Measurements from ENCODE around the gene CTNNBL1. TPM values are rescaled to one million over a fixed set of nuclear protein-coding genes. Genes with fewer than 3 reads are reported as not detected.

CTNNBL1 gene
- total RNA-seq, 1 experiment from 2014 or later: 203 TPM

GRCh38 chr20:37914367-37914671, 220.5 kb downstream of the CTNNBL1 start:
- ChIA-PET POLR2A (no interaction called here), CTCF (interaction anchor here (1.1 to 1.7 kb wide), 2 partner anchors 9 to 350 kb away, joined by 4 to 8 read pairs; no protein-coding TSS in a partner anchor)
- H3K27me3 Mint-ChIP-seq (ENCODE audit: insufficient read depth, unreplicated experiment): peaks cover 21% of the 10 kb centered on the region
- DNase-seq: no peak
- H3K36me3 Mint-ChIP-seq (ENCODE audit: insufficient read depth, unreplicated experiment): no peaks in the 10 kb centered on the region
- no peak overlapping the region for H3K27ac Mint-ChIP-seq (ENCODE audit: unreplicated experiment)
- H3K4me1 Mint-ChIP-seq (ENCODE audit: low read depth, unreplicated experiment): peaks cover 8% of the 10 kb centered on the region
- Histone ChIP-seq H3K27me3 (replicated peaks; ENCODE audit: control insufficient read depth, insufficient read depth, low read length) (no peaks in the 10 kb centered on the region; the same call in 1 of the 2 replicates), H3K4me1 (no peaks in the 10 kb centered on the region), H3K36me3 (ENCODE audit: control insufficient read depth, insufficient read depth, low read length) (no peaks in the 10 kb centered on the region), H3K4me3 (ENCODE audit: low read depth, low read length) (no peak overlapping the region), H3K9me3 (no peaks in the 10 kb centered on the region)
- peak overlapping the region; percentile 50 for H3K4me3 Mint-ChIP-seq (ENCODE audit: unreplicated experiment)
- intact Hi-C loops (cut with micrococcal nuclease; ENCODE audit: unreplicated experiment): no loop called here
- no peaks in the 10 kb centered on the region for H3K9me3 Mint-ChIP-seq (ENCODE audit: unreplicated experiment)
- no TSS peak for BruUV-seq (replicated peaks)
- TF ChIP-seq CTCF (IDR thresholded peaks at IDR 0.05; ENCODE audit: insufficient read depth in 1 of 2, low read depth in 1 of 2, low read length in 1 of 2, severe bottlenecking in 1 of 2, unreplicated experiment in 1 of 2): no peak

DNA sequence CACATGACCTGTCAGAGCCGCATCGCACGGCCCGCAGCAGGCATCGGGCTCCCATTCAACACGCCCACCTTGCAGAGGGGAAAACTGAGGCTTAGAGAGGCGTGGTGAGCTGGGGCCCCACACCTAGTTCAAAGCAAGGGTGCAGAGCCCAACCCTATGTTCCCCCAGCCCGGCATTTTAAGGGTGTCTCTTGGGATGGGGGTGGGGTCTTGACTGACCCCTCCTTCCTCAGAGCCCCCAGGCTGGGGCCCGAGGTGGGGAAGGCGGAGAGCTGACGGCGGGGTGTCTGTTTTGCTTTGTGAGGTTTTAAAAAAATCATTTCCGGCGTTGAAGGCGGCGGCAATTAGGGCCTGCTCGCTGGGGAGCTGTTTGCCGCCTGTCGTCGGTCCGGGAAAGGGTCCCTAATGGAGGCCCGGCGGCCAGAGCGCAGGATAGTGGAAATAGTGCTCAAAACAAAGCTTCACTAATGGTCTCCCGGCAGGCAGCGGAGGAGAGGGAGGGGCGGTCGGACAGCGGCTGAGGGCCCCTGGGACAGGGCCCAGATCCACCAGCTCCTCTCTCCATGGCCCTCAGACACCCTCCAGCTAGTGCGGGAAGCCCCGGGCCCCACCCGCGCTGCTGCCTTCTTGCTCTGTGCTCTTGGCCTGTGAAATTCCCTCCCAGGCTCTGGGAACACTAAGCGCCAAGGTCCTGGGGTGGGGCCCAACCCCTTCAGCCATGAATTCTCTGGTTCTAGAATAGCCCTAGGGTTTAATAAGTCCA, 221.0 kb downstream of the CTNNBL1 start:
- peak overlapping the region; percentile 50 for H3K4me3 Mint-ChIP-seq (ENCODE audit: unreplicated experiment)
- CTCF ChIA-PET: interaction anchor here (0.7 to 1.1 kb wide), 3 partner anchors 9 to 78 kb away, joined by 3 to 8 read pairs (median 5); no protein-coding TSS in a partner anchor
- H3K4me3 ChIP-seq (ENCODE audit: low read depth, low read length): 0 out of 2 replicates have a peak overlapping the region, but pooled peaks have one; percentile 10
- H3K36me3 Mint-ChIP-seq (ENCODE audit: insufficient read depth, unreplicated experiment): no peaks in the 10 kb centered on the region
- H3K27me3 Mint-ChIP-seq (ENCODE audit: insufficient read depth, unreplicated experiment): peaks cover 21% of the 10 kb centered on the region
- BruUV-seq (replicated peaks): no TSS peak
- no peak for TF ChIP-seq CTCF (IDR thresholded peaks at IDR 0.05; ENCODE audit: insufficient read depth in 1 of 2, low read depth in 1 of 2, low read length in 1 of 2, severe bottlenecking in 1 of 2, unreplicated experiment in 1 of 2)
- no peak for DNase-seq
- no peaks in the 10 kb centered on the region; the same call in 1 of the 2 replicates for H3K27me3 ChIP-seq (replicated peaks; ENCODE audit: control insufficient read depth, insufficient read depth, low read length)
- no peaks in the 10 kb centered on the region for H3K4me1 ChIP-seq
- intact Hi-C loops (cut with micrococcal nuclease; ENCODE audit: unreplicated experiment): no loop called here
- H3K9me3 ChIP-seq: no peaks in the 10 kb centered on the region
- no peaks in the 10 kb centered on the region for H3K36me3 ChIP-seq (ENCODE audit: control insufficient read depth, insufficient read depth, low read length)
- no peaks in the 10 kb centered on the region for H3K9me3 Mint-ChIP-seq (ENCODE audit: unreplicated experiment)
- H3K4me1 Mint-ChIP-seq (ENCODE audit: low read depth, unreplicated experiment): peaks cover 8% of the 10 kb centered on the region
- POLR2A ChIA-PET: no interaction called here
- H3K27ac Mint-ChIP-seq (ENCODE audit: unreplicated experiment): no peak overlapping the region

DNA sequence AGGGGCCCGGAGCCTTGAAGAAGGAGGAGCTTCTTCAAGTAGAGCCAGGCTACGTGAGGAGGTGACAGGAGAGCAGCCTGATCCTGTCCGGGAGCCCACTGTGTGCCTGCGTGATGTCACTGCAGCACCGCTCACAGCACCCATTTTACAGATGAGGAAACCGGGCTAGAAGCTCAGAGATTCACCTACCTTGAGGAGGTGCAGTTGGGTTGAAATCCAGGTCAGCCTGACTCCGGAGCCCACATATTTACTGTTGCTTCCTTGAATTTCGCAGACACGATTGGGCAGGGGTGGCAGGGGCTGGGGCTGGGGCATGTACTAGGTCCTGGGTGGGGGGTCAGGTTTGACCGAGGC, 221.6 kb downstream of the CTNNBL1 start:
- no peak overlapping the region for H3K27ac Mint-ChIP-seq (ENCODE audit: unreplicated experiment)
- intact Hi-C loops (cut with micrococcal nuclease; ENCODE audit: unreplicated experiment): no loop called here
- H3K27me3 ChIP-seq (replicated peaks; ENCODE audit: control insufficient read depth, insufficient read depth, low read length): no peaks in the 10 kb centered on the region; the same call in 1 of the 2 replicates
- CTCF ChIA-PET: interaction anchor here (0.7 to 1.1 kb wide), 3 partner anchors 10 to 77 kb away, joined by 3 to 8 read pairs (median 5); no protein-coding TSS in a partner anchor
- no peaks in the 10 kb centered on the region for H3K9me3 ChIP-seq
- no peak for TF ChIP-seq CTCF (IDR thresholded peaks at IDR 0.05; ENCODE audit: insufficient read depth in 1 of 2, low read depth in 1 of 2, low read length in 1 of 2, severe bottlenecking in 1 of 2, unreplicated experiment in 1 of 2)
- DNase-seq: peak in 1 of 2 experiments; percentile 53
- no peak overlapping the region for H3K4me3 Mint-ChIP-seq (ENCODE audit: unreplicated experiment)
- no peak overlapping the region for H3K4me3 ChIP-seq (ENCODE audit: low read depth, low read length)
- H3K4me1 ChIP-seq: no peaks in the 10 kb centered on the region
- no peaks in the 10 kb centered on the region for H3K36me3 Mint-ChIP-seq (ENCODE audit: insufficient read depth, unreplicated experiment)
- POLR2A ChIA-PET: no interaction called here
- peaks cover 8% of the 10 kb centered on the region for H3K4me1 Mint-ChIP-seq (ENCODE audit: low read depth, unreplicated experiment)
- no TSS peak for BruUV-seq (replicated peaks)
- no peaks in the 10 kb centered on the region for H3K9me3 Mint-ChIP-seq (ENCODE audit: unreplicated experiment)
- no peaks in the 10 kb centered on the region for H3K36me3 ChIP-seq (ENCODE audit: control insufficient read depth, insufficient read depth, low read length)
- H3K27me3 Mint-ChIP-seq (ENCODE audit: insufficient read depth, unreplicated experiment): peaks cover 20% of the 10 kb centered on the region
